COLO668 (cell line): ENCODE measurements around the gene PIM3.

Experiments used
- DNase-seq: peaks from one replicate; lab custom pipeline; 2025; ENCODE audit not compliant: unreplicated experiment; lab: John Stamatoyannopoulos, UW

PIM3 gene

GRCh38 chr22:49960159-49961004 lies at the start of gene PIM3:
Gene PIM3, plus strand, starts transcription at chr22:49960772. Its CDS starts 176 bp downstream, at chr22:49960948.
- DNase-seq, result peak; percentile 98

- no peak for DNase-seq
These were observed 48.5 kb upstream of the PIM3 start for GRCh38 chr22:49911881-49912625.

DNA sequence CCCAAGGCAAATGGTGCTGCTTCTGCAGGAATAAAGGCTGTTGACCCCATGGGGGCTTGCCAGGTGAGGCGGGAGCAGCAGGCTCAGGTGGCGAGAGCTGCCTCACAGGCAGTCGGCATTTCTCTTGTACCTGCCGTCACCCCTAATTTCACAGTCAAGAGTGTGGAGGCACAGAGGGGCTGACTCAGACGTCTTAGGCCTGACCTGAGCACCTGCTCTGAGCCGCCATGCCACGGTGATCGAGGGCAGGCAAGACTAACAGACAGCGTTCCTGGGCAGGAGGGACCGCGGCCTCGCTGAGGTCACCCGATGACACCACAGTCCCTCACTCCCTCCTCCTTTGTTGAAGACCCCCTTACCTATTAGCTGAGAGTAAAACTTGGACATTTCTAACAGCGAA lies 47.5 kb upstream of the PIM3 start:
- no peak for DNase-seq

DNA sequence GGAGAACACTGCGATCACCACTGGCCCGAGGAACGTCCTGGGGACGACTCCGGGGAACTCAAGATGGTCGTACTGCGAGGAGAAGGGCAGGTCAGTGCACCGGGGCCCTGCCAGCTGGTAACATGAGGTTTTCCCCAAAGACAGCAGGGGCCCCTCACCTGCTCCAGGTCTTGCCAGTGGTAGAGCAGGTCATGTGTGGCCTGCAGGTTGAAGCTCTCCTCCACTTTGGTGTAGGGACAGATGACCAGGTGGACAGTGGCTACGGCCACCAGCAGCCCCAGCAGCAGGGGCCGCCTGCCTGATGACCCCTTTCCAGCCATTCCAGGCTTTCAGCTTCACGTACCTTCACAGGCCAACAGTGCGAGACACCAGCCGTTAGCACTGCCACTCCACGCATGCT lies 47.1 kb upstream of the PIM3 start:
- no peak for DNase-seq

DNA sequence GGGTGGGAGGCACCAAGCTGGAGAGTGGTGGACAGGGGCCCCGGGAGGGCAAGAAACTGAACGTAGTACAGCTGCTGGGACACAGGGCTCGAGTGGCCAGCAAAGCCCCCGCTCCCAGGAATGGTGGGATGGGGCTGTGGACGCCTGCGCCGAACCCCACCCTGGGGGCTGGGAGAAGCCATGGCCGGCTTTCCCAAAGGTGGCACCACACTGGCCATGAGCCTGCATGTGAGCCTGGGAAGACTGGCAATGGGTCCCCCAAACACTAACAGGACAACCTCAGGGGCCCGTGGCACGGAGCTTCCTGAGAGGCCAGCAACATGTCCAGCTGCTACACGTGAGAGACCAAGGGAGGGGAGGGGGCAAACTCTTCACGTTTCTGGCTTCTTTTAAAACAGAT lies 46.3 kb upstream of the PIM3 start:
- no peak for DNase-seq

DNA sequence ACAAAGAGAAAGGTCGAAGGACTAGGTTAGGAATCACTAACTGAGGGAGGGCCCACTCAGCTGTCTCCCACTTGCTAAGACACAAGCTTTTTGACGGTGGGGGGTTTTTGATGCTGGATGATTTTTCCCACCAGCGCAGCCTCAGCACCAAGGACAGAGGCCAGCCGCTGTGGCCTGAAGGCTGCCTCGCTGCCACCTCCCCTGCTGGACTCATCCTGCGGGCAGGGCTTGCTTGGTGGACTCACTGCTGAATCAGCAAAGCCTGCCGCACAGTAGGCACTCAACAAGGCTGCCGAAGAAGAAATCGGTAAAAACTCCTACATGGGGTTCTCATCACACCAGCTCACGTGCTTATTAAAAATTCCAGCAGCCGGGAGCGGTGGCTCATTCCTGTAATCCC lies 45.0 kb upstream of the PIM3 start:
- no peak for DNase-seq

GRCh38 chr22:49916831-49917230 lies 43.7 kb upstream of the PIM3 start:
- no peak for DNase-seq

- DNase-seq, result peak; percentile 97
These were observed 42.3 kb upstream of the PIM3 start, which contains the start of the genes ALG12 and CRELD2 for GRCh38 chr22:49917974-49918910. Gene ALG12, minus strand, starts transcription at chr22:49918438. Its CDS starts 4,673 bp downstream, at chr22:49913765. Gene CRELD2, plus strand, starts transcription at chr22:49918634. Its CDS starts 136 bp downstream, at chr22:49918770.

DNA sequence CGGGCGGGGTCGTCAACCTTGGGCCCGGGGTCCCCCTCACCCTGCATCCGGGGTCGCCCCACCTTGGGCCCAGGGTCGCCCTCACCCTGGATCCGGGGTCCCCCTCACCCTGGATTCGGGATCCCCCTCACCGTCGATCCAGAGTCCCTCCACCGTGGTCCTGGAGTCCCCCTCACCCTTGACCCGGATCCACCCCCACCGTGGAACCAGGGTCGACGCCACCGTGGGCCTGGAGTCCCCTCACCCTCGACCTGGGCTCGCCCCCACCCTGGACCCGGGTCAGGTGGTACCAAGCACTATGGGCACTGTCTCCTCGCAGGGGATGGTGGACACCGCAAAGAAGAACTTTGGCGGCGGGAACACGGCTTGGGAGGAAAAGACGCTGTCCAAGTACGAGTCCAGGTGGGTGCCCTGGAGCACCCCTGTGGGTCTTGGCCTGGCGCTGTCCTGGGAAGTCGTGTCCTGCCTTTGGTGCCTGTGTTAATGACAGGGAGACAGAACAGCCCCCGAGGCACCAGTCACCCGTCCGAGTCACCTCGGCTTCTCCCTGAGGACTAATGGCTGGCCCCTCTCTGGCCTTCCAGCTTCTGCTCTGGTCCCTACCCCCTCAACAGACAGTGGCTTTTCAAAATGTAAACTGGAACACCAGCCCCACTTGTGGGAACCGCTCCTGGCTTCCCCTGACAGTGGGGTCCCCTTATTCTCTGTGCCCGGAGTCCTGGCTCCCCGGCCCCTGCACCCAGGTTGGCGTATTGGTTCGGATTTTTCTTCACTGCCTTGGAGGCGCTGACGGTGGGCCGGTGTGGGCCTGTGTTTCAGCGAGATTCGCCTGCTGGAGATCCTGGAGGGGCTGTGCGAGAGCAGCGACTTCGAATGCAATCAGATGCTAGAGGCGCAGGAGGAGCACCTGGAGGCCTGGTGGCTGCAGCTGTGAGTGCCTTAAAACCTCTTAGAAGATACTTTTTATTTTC lies 41.4 kb upstream of the PIM3 start:
- no peak for DNase-seq

GRCh38 chr22:49920859-49921258 lies 39.7 kb upstream of the PIM3 start:
- no peak for DNase-seq

DNA sequence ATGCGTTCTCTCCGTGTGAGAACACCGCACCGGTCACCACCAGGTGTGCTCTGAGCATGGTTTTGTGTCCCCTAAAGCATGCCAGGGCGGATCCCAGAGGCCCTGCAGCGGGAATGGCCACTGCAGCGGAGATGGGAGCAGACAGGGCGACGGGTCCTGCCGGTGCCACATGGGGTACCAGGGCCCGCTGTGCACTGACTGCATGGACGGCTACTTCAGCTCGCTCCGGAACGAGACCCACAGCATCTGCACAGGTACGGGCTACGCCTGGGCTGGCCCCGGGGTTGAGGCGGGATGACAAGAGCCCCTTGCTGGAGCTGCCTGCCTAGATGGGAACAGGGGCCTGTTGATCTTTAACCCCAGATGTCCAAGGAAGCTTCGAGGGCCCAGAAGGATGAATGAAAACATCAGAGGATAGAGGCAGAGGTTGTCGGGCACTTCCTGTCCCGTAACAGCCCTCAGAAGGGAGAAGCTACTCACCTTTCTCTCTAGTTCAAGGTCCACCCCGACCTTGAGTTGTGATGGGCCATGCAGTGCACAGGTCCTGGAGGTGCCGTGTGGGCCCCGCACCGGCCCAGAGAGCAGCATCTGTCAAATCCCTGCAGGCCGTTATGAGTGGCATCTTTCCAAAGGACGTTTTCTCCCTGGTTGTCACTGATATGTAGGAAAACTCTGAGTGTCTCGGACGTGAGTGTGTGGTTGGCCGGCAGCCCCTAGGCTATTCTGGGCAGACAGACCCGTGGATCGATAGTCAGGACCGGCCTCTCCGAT lies 38.9 kb upstream of the PIM3 start:
- DNase-seq, result no peak

DNA sequence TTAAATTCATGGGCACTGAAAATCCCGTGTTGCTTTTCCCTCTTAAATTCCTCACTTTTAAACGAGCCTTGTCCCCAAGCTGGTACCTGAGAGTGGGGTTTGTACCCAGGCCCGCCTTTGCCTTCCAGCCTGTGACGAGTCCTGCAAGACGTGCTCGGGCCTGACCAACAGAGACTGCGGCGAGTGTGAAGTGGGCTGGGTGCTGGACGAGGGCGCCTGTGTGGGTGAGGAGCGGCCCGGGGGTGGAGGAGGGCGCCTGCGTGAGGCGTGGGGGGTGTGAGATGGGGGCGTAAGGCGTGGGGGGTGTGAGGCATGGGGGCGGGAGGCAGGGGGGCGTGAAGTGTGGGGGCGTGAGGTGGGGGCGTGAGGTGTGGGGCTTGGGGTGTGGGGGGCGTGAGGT lies 38.1 kb upstream of the PIM3 start:
- no peak for DNase-seq

DNA sequence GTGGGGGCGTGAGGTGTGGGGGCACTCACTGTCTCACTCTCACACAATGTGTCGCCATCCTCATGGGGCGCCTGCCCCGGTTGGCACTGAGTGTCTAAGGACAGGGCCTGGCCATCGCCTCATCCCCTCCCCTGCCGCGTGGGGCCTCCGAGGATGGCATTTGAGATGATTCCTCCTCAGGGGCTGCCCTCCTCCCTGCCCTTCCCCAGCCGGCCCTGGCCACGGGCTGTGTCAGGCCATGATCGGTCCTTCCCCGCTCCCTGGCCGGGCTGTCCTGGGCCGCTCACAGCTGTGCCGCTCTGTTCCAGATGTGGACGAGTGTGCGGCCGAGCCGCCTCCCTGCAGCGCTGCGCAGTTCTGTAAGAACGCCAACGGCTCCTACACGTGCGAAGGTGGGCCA lies 37.6 kb upstream of the PIM3 start:
- no peak for DNase-seq

- no peak for DNase-seq
These were observed 37.1 kb upstream of the PIM3 start for GRCh38 chr22:49923445-49923844.

GRCh38 chr22:49924113-49924833 lies 36.3 kb upstream of the PIM3 start:
- no peak for DNase-seq

GRCh38 chr22:49925525-49926128 lies 34.9 kb upstream of the PIM3 start:
- no peak for DNase-seq

DNA sequence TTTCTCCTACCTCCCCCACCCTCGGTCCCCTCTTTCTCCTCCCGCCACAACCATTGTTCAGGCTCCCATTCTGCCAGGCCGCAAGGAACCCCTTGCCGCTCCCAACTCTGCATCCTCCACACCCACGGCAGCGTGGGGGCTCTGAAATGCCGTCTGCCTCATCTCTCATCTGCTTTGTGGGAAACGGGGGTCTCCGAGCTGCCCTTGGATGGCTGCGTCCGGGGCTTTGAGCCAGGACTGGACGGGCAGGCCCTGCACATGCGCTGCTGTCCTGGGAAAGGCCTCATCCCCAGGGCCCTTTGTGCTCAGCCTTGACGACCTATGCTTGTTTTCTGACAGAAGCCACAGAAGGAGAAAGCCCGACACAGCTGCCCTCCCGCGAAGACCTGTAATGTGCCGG lies 33.7 kb upstream of the PIM3 start:
- no peak for DNase-seq
